ENCODE results near the gene VAV3. TPM values are rescaled to one million over a fixed set of nuclear protein-coding genes. Genes with fewer than 3 reads are reported as not detected.

Gene VAV3
- total RNA-seq, 2 donors from 2014 or later = 18.4 to 21.4 TPM

DNA sequence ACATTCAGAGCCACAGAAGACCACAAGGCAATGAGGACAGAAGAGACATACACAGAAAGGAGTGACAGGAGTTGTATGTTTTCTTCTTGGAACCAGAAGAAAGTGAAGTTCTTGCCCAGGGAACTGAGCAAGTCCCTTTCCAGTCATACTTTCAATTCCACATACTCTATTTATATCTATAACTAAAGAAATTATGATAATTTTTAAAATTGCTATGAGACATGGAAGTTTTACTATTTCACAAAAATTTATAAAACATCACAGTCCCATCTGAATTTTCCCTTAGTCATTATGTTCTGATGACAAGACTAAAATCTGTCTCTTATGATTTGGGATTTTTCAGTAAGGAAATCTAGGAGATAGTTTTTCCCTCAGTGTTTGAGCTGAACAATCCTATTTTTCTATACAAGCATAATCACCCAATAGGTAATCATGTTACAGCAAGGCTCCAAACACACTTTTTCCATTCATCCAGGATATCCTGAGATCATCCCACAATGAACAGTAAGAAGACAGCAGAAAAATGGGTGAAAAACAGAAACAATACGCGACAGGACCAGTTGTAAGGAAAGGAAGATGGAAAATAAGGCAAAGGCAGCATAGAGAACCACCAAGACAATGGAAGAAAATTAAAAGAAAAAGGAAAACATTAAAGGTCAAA, 154.6 kb downstream of the VAV3 start:
- Histone ChIP-seq H3K9me3 (no peaks in the 10 kb centered on the region), H3K4me3 (no peak overlapping the region), H3K27ac (no peak overlapping the region), H3K27me3 (no peaks in the 10 kb centered on the region), H3K4me1 (no peaks in the 10 kb centered on the region), H3K36me3 (replicated peaks in 1 of 2; ENCODE audit: insufficient read depth in 1 of 2, low read depth in 2 of 2) (no peaks in the 10 kb centered on the region)
- no peak for TF ChIP-seq POLR2A (IDR thresholded peaks at IDR 0.05)
- TF ChIP-seq, protein P1, sequence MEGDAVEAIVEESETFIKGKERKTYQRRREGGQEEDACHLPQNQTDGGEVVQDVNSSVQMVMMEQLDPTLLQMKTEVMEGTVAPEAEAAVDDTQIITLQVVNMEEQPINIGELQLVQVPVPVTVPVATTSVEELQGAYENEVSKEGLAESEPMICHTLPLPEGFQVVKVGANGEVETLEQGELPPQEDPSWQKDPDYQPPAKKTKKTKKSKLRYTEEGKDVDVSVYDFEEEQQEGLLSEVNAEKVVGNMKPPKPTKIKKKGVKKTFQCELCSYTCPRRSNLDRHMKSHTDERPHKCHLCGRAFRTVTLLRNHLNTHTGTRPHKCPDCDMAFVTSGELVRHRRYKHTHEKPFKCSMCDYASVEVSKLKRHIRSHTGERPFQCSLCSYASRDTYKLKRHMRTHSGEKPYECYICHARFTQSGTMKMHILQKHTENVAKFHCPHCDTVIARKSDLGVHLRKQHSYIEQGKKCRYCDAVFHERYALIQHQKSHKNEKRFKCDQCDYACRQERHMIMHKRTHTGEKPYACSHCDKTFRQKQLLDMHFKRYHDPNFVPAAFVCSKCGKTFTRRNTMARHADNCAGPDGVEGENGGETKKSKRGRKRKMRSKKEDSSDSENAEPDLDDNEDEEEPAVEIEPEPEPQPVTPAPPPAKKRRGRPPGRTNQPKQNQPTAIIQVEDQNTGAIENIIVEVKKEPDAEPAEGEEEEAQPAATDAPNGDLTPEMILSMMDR (IDR thresholded peaks at IDR 0.05) = no peak
- DNase-seq = no peak
- 63 to 73% methylated on average over 2 of the region's 2 CpGs for WGBS, 2 donors
- intact Hi-C loops (cut with DNase I) = no loop called here
- ATAC-seq = no peak

DNA sequence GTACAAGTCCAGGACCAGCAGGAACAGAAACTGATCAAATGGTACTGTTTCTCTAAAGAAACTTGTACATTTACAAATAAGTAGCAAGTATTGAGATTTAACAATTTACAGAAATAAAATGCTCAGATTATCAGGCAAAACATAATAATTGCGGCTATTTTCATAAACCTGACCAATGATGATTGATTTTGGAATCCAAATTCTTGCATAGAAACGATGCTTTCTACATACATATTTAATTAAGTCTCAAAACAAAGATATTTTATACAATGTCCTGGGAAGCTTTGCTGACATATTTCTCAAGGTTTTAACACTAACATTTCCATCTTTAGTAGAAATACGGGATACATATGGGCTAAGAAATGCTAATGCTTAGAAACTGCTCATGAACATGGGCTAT, 157.1 kb downstream of the VAV3 start:
- no peak overlapping the region for H3K27ac ChIP-seq
- TF ChIP-seq, protein P1 (IDR thresholded peaks at IDR 0.05) = no peak
- no peak for TF ChIP-seq POLR2A (IDR thresholded peaks at IDR 0.05)
- H3K27me3 ChIP-seq = no peaks in the 10 kb centered on the region
- H3K4me1 ChIP-seq = no peaks in the 10 kb centered on the region
- no peaks in the 10 kb centered on the region for H3K36me3 ChIP-seq (replicated peaks in 1 of 2; ENCODE audit: insufficient read depth in 1 of 2, low read depth in 2 of 2)
- 68 to 69% methylated on average over 3 of the region's 3 CpGs for WGBS, 2 donors
- no peak for DNase-seq
- no peaks in the 10 kb centered on the region for H3K9me3 ChIP-seq
- intact Hi-C loops (cut with DNase I) = no loop called here
- ATAC-seq = no peak
- no peak overlapping the region for H3K4me3 ChIP-seq

GRCh38 chr1:107807405-107807804, 157.6 kb downstream of the VAV3 start:
- intact Hi-C loops (cut with DNase I) = no loop called here
- no peak for TF ChIP-seq POLR2A (IDR thresholded peaks at IDR 0.05)
- TF ChIP-seq, protein P1 (IDR thresholded peaks at IDR 0.05) = no peak

DNA sequence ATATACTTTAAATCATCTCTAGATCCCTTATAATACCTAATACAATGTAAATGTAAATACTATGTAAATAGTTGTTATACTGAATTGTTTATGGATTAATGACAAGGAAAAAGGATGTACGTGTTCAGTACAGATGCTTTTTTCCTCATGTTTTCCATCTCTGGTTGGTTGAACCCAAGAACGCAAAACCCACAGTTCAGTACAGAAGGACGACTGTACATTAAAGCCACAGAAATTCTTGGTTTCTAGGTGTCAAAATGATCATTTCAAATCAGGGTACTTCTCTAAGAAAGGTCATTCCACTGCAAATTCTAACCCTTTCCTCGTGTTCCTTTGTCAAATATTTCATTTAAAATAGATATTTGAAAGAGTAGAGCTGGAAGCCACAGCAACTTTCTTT, 158.1 kb downstream of the VAV3 start:
- TF ChIP-seq POLR2A (IDR thresholded peaks at IDR 0.05) = no peak
- Histone ChIP-seq H3K36me3 (replicated peaks in 1 of 2; ENCODE audit: insufficient read depth in 1 of 2, low read depth in 2 of 2) (no peaks in the 10 kb centered on the region), H3K4me1 (no peaks in the 10 kb centered on the region), H3K27me3 (no peaks in the 10 kb centered on the region), H3K9me3 (no peaks in the 10 kb centered on the region), H3K4me3 (no peak overlapping the region), H3K27ac (no peak overlapping the region)
- 53 to 62% methylated on average over 4 of the region's 4 CpGs for WGBS, 2 donors
- intact Hi-C loops (cut with DNase I) = no loop called here
- DNase-seq = no peak
- no peak for ATAC-seq

More at GRCh38 chr1:107807405-107807804, 157.6 kb downstream of the VAV3 start:
- H3K27ac ChIP-seq = no peak overlapping the region
- no peaks in the 10 kb centered on the region for H3K36me3 ChIP-seq (replicated peaks in 1 of 2; ENCODE audit: insufficient read depth in 1 of 2, low read depth in 2 of 2)
- H3K4me3 ChIP-seq = no peak overlapping the region
- DNase-seq = no peak
- H3K4me1 ChIP-seq = no peaks in the 10 kb centered on the region
- no peaks in the 10 kb centered on the region for H3K9me3 ChIP-seq
- H3K27me3 ChIP-seq = no peaks in the 10 kb centered on the region
- WGBS, 2 donors = 45 to 83% methylated on average over 1 of the region's 1 CpG
- ATAC-seq = no peak

GRCh38 chr1:107804741-107805140, 160.2 kb downstream of the VAV3 start:
- Histone ChIP-seq H3K36me3 (replicated peaks in 1 of 2; ENCODE audit: insufficient read depth in 1 of 2, low read depth in 2 of 2) (no peaks in the 10 kb centered on the region), H3K27ac (no peak overlapping the region), H3K9me3 (no peaks in the 10 kb centered on the region), H3K4me1 (no peaks in the 10 kb centered on the region), H3K4me3 (no peak overlapping the region), H3K27me3 (no peaks in the 10 kb centered on the region)
- DNase-seq = no peak
- ATAC-seq = no peak
- intact Hi-C loops (cut with DNase I) = no loop called here
- 35 to 57% methylated on average over 1 of the region's 1 CpG for WGBS, 2 donors
- TF ChIP-seq, protein P1 (IDR thresholded peaks at IDR 0.05) = no peak
- TF ChIP-seq POLR2A (IDR thresholded peaks at IDR 0.05) = no peak

Data from body of pancreas (tissue), 4 donors.